ENCODE data around the gene BIRC7. TPM values are rescaled to one million over a fixed set of nuclear protein-coding genes. Genes with fewer than 3 reads are reported as not detected.

The BIRC7 gene
- total RNA-seq, 1 donor from 2014 or later = not detected

MicroRNAs within 50 kb of the gene (microRNA counts, 767-probe panel; counts per million panel counts)
- microRNA hsa-miR-3196 = not detected

Small RNA genes lying within 50 kb of the gene (microRNA-seq; reads per million reads assigned to microRNA genes)
- gene MIR3196 (not detected), gene MIR4326 (0.48 reads per million)

Other genes with a start within 250 kb of the BIRC7 start
- gene BHLHE23, start 228.9 kb upstream of the BIRC7 start, total RNA-seq = not detected in 2 replicates
- gene YTHDF1, start 19.8 kb upstream of the BIRC7 start, total RNA-seq = 28.5 and 36.1 TPM in 2 replicates
- not detected in 2 replicates for gene NKAIN4, start 18.6 kb downstream of the BIRC7 start, total RNA-seq
- 83.8 and 96.3 TPM in 2 replicates for gene ARFGAP1, start 36.9 kb downstream of the BIRC7 start, total RNA-seq
- 0.05 and 0.21 TPM in 2 replicates for gene COL20A1, start 57.3 kb downstream of the BIRC7 start, total RNA-seq
- not detected in 2 replicates for gene CHRNA4, start 125.4 kb downstream of the BIRC7 start, total RNA-seq
- gene KCNQ2, start 236.8 kb downstream of the BIRC7 start, total RNA-seq = not detected in 2 replicates